Neural progenitor cell (in vitro differentiated cells): ENCODE data around the gene DOCK6. TPM values are rescaled to one million over a fixed set of nuclear protein-coding genes. Genes with fewer than 3 reads are reported as not detected.
A peak's percentile ranks its signal among the peaks of the same experiment; 100 is the strongest.
"Not testable (repeated sequence)": the region's sequence is repeated elsewhere in the genome, so short reads cannot be mapped to it uniquely, and the experiment has no call there.

Experiments
- DNase-seq: peaks from one replicate; pipeline ENCODE4 v3.0.0-alpha.2; 2016; ENCODE audit warnings: low spot score
- H2AFZ ChIP-seq: fragments of 200-600 bp; sonication (generic); replicated peaks from 2 replicates; pipeline ENCODE4 v1.6.1; 2016; ENCODE audit warnings: antibody characterized with exemption
- H3F3A ChIP-seq: fragments of 200-600 bp; sonication (generic); 2 replicates; pipeline ENCODE4 v1.6.1; 2016; ENCODE audit warnings: antibody characterized with exemption, low read depth
- H3K27ac ChIP-seq: fragments of 200-600 bp; sonication (generic); 2 replicates; pipeline ENCODE4 v1.5.1; 2016; ENCODE audit warnings: mild to moderate bottlenecking
- H3K27me3 ChIP-seq: fragments of 200-600 bp; sonication (generic); 2 replicates; pipeline ENCODE4 v1.6.1; 2016; ENCODE audit warnings: mild to moderate bottlenecking, moderate library complexity
- H3K36me3 ChIP-seq: fragments of 200-600 bp; sonication (generic); 2 replicates; pipeline ENCODE4 v1.5.1; 2016
- H3K4me1 ChIP-seq: fragments of 200-600 bp; sonication (generic); 2 replicates; pipeline ENCODE4 v1.6.1; 2016; ENCODE audit warnings: mixed run types
- H3K4me2 ChIP-seq: fragments of 200-600 bp; sonication (generic); 2 replicates; pipeline ENCODE4 v1.6.1; 2016
- H3K4me3 ChIP-seq: fragments of 200-600 bp; sonication (generic); 2 replicates; pipeline ENCODE4 v1.5.1; 2016
- H3K79me2 ChIP-seq: fragments of 200-600 bp; sonication (generic); 2 replicates; pipeline ENCODE4 v1.6.1; 2016; ENCODE audit warnings: low read depth
- H3K9ac ChIP-seq: fragments of 200-600 bp; sonication (generic); 2 replicates; pipeline ENCODE4 v1.6.1; 2016
- H3K9me3 ChIP-seq: fragments of 200-600 bp; sonication (generic); 2 replicates; pipeline ENCODE4 v1.5.1; 2016; ENCODE audit warnings: low read depth
- H4K20me1 ChIP-seq: fragments of 200-600 bp; sonication (generic); 2 replicates; pipeline ENCODE4 v1.6.1; 2016; ENCODE audit warnings: low read depth
- H3K27ac Mint-ChIP-seq: 3 replicates; pipeline ENCODE4 v1.8.0; 2021; ENCODE audit warnings: mixed read lengths
- H3K27me3 Mint-ChIP-seq: 2 replicates; pipeline ENCODE4 v1.8.0; 2022; ENCODE audit warnings: low read depth, mild to moderate bottlenecking, inconsistent platforms, moderate library complexity, mixed read lengths; ENCODE audit not compliant: insufficient read depth
- H3K36me3 Mint-ChIP-seq: 3 replicates; pipeline ENCODE4 v1.8.0; 2021; ENCODE audit warnings: mixed read lengths
- H3K4me1 Mint-ChIP-seq: 3 replicates; pipeline ENCODE4 v1.8.0; 2021; ENCODE audit warnings: mixed read lengths
- H3K4me3 Mint-ChIP-seq: 3 replicates; pipeline ENCODE4 v1.8.0; 2021; ENCODE audit warnings: mild to moderate bottlenecking, moderate library complexity, mixed read lengths
- H3K9me3 Mint-ChIP-seq: 3 replicates; pipeline ENCODE4 v1.8.0; 2020; ENCODE audit warnings: mixed read lengths
- EZH2 ChIP-seq: fragments of 200-600 bp; sonication (generic); IDR thresholded peaks from 2 replicates; pipeline ENCODE4 v1.6.1; 2017; ENCODE audit warnings: antibody characterized with exemption, mild to moderate bottlenecking, moderate library complexity
- EZH2phosphoT487 ChIP-seq: fragments of 200-600 bp; sonication (generic); IDR thresholded peaks from 2 replicates; pipeline ENCODE4 v1.6.1; 2017; ENCODE audit warnings: antibody characterized with exemption
- total RNA-seq: library from RNA; depleted of rRNA; stranded (reverse); fragments of >200 nt; gene quantifications from 2 replicates; pipeline ENCODE4 v1.2.3, GENCODE V29; 2015; ENCODE audit warnings: low replicate concordance
- TF ChIP-seq, protein P1 (sequence below): fragments of 200-600 bp; sonication (generic); IDR thresholded peaks from 2 replicates; pipeline ENCODE4 v1.5.1; 2017; ENCODE audit warnings: antibody characterized with exemption, mild to moderate bottlenecking

Gene DOCK6
- total RNA-seq, 1 donor from 2014 or later = 10.0 TPM

DNA sequence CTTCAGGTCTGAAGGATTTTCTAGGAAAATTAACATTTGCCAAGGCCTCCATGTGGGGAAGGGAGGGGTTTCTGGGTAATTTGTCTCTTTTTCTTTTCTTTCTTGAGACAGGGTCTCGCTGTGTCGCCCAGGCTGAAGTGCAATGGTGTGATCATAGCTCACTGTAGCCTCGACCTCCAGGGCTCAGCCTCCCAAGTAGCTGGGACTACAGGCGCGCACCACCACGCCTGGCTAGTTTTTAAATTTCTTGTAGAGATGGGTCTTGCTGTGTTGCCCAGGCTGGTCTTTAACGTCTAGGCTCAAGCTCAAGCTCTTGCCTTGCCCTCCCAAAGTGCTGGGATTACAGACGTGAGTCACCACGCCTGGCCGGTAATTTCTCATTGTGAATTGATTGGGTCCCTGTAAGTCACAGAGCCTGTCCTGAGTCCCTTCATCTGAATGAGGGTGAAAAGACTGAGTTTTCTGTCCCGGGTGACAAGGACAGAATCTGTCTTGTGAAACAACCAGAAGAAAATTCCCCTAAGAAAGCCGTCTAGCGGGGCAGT lies 96.8 kb downstream of the DOCK6 start:
- Histone ChIP-seq H3K9ac (no peak overlapping the region), H3K79me2 (no peaks in the 10 kb centered on the region), H3K4me1 (no peaks in the 10 kb centered on the region), H3K4me2 (no peak overlapping the region), H3K4me3 (no peak overlapping the region), H3K27me3 (no peaks in the 10 kb centered on the region), H3K27ac (no peak overlapping the region), H3K9me3 (no peaks in the 10 kb centered on the region), H4K20me1 (no peaks in the 10 kb centered on the region), H2AFZ (no peak overlapping the region), H3F3A (peaks cover 3% of the 10 kb centered on the region), H3K36me3 (no peaks in the 10 kb centered on the region)
- Mint-ChIP-seq H3K27ac (peak overlapping the region; percentile 53), H3K36me3 (peaks cover 10% of the 10 kb centered on the region), H3K4me1 (no peaks in the 10 kb centered on the region), H3K9me3 (no peaks in the 10 kb centered on the region), H3K27me3 (no peaks in the 10 kb centered on the region), H3K4me3 (no peak overlapping the region)
- DNase-seq = no peak
- TF ChIP-seq, protein P1, sequence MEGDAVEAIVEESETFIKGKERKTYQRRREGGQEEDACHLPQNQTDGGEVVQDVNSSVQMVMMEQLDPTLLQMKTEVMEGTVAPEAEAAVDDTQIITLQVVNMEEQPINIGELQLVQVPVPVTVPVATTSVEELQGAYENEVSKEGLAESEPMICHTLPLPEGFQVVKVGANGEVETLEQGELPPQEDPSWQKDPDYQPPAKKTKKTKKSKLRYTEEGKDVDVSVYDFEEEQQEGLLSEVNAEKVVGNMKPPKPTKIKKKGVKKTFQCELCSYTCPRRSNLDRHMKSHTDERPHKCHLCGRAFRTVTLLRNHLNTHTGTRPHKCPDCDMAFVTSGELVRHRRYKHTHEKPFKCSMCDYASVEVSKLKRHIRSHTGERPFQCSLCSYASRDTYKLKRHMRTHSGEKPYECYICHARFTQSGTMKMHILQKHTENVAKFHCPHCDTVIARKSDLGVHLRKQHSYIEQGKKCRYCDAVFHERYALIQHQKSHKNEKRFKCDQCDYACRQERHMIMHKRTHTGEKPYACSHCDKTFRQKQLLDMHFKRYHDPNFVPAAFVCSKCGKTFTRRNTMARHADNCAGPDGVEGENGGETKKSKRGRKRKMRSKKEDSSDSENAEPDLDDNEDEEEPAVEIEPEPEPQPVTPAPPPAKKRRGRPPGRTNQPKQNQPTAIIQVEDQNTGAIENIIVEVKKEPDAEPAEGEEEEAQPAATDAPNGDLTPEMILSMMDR = no peak
- TF ChIP-seq EZH2phosphoT487 (no peak), EZH2 (no peak)

DNA sequence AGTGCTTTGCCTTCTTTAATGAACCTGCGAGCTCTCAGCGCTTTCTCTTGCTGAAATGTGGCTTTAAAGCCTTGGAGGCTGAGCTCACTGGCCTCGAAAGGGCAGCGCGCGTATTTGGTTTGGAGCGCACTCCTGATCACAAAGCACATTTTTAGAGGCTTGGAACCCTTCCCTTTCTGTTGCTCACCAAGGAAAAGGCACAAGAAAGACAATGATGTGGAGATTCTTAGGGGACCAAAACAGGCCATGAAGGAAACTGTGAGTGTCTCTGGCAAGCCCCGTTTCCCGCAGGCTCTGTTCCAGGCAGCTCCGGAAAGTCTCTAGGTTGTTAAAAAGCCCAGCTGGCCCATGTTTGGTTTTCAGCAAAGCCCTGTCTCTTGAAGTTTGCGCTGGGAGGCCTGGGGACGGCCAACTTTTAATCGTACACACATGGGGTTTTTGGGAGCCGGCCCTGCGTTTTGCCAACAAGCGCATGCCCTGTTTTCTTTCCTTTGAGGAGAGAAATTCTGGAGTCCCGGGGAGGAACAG lies 97.4 kb downstream of the DOCK6 start:
- H3K4me3 Mint-ChIP-seq = no peak overlapping the region
- TF ChIP-seq EZH2phosphoT487 (no peak), EZH2 (no peak)
- TF ChIP-seq, protein P1 = no peak
- H3K9me3 Mint-ChIP-seq = no peaks in the 10 kb centered on the region
- H4K20me1 ChIP-seq = no peaks in the 10 kb centered on the region
- no peaks in the 10 kb centered on the region for H3K27me3 ChIP-seq
- H2AFZ ChIP-seq = no peak overlapping the region
- no peaks in the 10 kb centered on the region for H3K27me3 Mint-ChIP-seq
- no peaks in the 10 kb centered on the region for H3K4me1 ChIP-seq
- no peak overlapping the region for H3K4me2 ChIP-seq
- no peak overlapping the region for H3K4me3 ChIP-seq
- no peaks in the 10 kb centered on the region for H3K4me1 Mint-ChIP-seq
- no peak overlapping the region for H3K9ac ChIP-seq
- no peaks in the 10 kb centered on the region for H3K79me2 ChIP-seq
- H3K9me3 ChIP-seq = no peaks in the 10 kb centered on the region
- no peak for DNase-seq
- peaks cover 6% of the 10 kb centered on the region for H3K36me3 Mint-ChIP-seq
- H3K36me3 ChIP-seq = no peaks in the 10 kb centered on the region
- H3K27ac ChIP-seq = peak overlapping the region; percentile 69
- H3K27ac Mint-ChIP-seq = peak overlapping the region; percentile 53
- H3F3A ChIP-seq = peaks cover 3% of the 10 kb centered on the region

DNA sequence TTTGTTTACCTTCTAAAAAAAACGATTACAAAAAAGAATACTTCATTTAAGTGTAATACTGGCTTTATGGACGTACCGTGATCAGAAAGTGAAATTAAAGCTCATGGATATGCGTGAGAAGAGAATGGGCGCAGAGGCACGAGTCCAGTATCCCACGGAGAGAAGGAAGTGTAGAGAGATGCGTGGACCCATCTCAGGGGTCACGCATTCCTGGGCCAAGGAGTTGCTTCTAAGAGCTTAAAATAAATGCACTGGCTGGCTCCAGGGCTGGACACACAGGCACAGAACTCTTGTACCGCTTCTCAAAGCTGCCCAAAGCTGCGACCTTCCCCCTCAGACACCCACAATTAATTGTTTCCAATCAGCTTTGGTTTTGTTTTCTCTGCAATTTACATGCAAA lies 98.0 kb downstream of the DOCK6 start:
- Mint-ChIP-seq H3K27me3 (no peaks in the 10 kb centered on the region), H3K4me1 (no peaks in the 10 kb centered on the region), H3K36me3 (peaks cover 5% of the 10 kb centered on the region), H3K9me3 (no peaks in the 10 kb centered on the region), H3K27ac (no peak overlapping the region), H3K4me3 (no peak overlapping the region)
- Histone ChIP-seq H3K79me2 (no peaks in the 10 kb centered on the region), H3K9ac (no peak overlapping the region), H3K4me3 (no peak overlapping the region), H4K20me1 (no peaks in the 10 kb centered on the region), H3K27ac (no peak overlapping the region), H3K36me3 (no peaks in the 10 kb centered on the region), H3K9me3 (no peaks in the 10 kb centered on the region), H3F3A (peaks cover 3% of the 10 kb centered on the region), H3K4me1 (no peaks in the 10 kb centered on the region), H3K27me3 (no peaks in the 10 kb centered on the region), H3K4me2 (no peak overlapping the region), H2AFZ (no peak overlapping the region)
- DNase-seq = no peak
- TF ChIP-seq, protein P1 = no peak
- TF ChIP-seq EZH2phosphoT487 (no peak), EZH2 (no peak)

DNA sequence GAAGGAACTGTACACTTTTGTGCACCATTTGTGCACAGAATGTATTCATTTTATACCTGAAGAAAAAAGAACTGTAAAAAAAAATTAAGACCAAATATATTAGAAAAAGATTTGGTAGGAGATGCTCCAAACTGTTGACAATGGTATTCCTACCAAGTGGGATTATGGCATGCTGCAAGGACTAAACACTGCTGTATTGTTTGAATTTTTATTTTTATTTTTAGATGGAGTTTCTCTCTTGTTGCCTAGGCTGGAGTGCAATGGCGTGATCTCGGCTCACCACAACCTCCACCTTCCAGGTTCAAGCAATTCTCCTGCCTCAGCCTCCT lies 101.9 kb downstream of the DOCK6 start:
- not testable (repeated sequence) for H4K20me1 ChIP-seq, H2AFZ ChIP-seq, H3K4me1 ChIP-seq, H3K4me3 ChIP-seq, DNase-seq, H3K27ac ChIP-seq, H3K4me3 Mint-ChIP-seq, H3K9ac ChIP-seq, H3K4me1 Mint-ChIP-seq, H3K36me3 Mint-ChIP-seq, H3K4me2 ChIP-seq, H3K79me2 ChIP-seq, H3F3A ChIP-seq, H3K9me3 ChIP-seq, H3K27ac Mint-ChIP-seq, H3K9me3 Mint-ChIP-seq, H3K27me3 ChIP-seq, H3K27me3 Mint-ChIP-seq, H3K36me3 ChIP-seq
